Sigmoid colon (tissue), 4 donors: ENCODE measurements around the gene SALL2.
"Not testable (repeated sequence)": the region's sequence is repeated elsewhere in the genome, so short reads cannot be mapped to it uniquely, and the experiment has no call there.

Experiments used
- CTCF ChIP-seq, 4 experiments: fragments of 450-650 bp in 3 of 4; fragments of 200-600 bp in 1 of 4; IDR thresholded peaks; one replicate each; pipeline ENCODE4 v1.5.1; 2016 to 2019; ENCODE audit warnings: antibody characterized with exemption in 4 of 4, mild to moderate bottlenecking in 3 of 4, moderate library complexity in 2 of 4
- EP300 ChIP-seq, 4 donors: sonication (generic); formaldehyde crosslinking; IDR thresholded peaks; one replicate each; pipeline ENCODE4 v1.6.1; 2017; ENCODE audit warnings: antibody characterized with exemption in 4 of 4
- POLR2A ChIP-seq, 2 donors: fragments of 450-650 bp; IDR thresholded peaks; one replicate each; pipeline ENCODE4 v1.6.1; 2016; ENCODE audit warnings: antibody characterized with exemption in 2 of 2, mild to moderate bottlenecking in 2 of 2, moderate library complexity in 2 of 2
- POLR2AphosphoS5 ChIP-seq, 4 donors: sonication (generic); formaldehyde crosslinking; IDR thresholded peaks; one replicate each; pipeline ENCODE4 v1.6.1; 2017; ENCODE audit warnings: antibody characterized with exemption in 4 of 4

- not testable (repeated sequence) for TF ChIP-seq POLR2AphosphoS5, CTCF, POLR2A, EP300 (IDR thresholded peaks at IDR 0.05)
Measured at GRCh38 chr14:21544588-21544987, 18.4 kb upstream of the SALL2 start.
